GM23338 (cell line): ENCODE data around the gene ZNF451. TPM values are rescaled to one million over a fixed set of nuclear protein-coding genes. Genes with fewer than 3 reads are reported as not detected.

Experiments
- ATAC-seq: fragments of 200-7000 bp; cut with Tn5 transposase; 3 replicates; pipeline ENCODE4 v1.9.1; 2020
- DNase-seq: peaks from one replicate; pipeline ENCODE4 v3.0.0-alpha.2; 2015; ENCODE audit warnings: low spot score
- H2AFZ ChIP-seq: fragments of 200-600 bp; sonication (generic); 2 replicates; pipeline ENCODE4 v1.8.0; 2016; ENCODE audit warnings: antibody characterized with exemption, mild to moderate bottlenecking, moderate library complexity
- H3F3A ChIP-seq: fragments of 200-600 bp; sonication (generic); replicated peaks from 2 replicates; pipeline ENCODE4 v1.8.0; 2017; ENCODE audit warnings: antibody characterized with exemption, mixed run types, low read depth
- H3K27ac ChIP-seq: fragments of 200-600 bp; sonication (generic); 2 replicates; pipeline ENCODE4 v1.6.1; 2016; ENCODE audit warnings: low read depth
- H3K27me3 ChIP-seq: fragments of 200-600 bp; sonication (generic); 2 replicates; pipeline ENCODE4 v1.8.0; 2016; ENCODE audit warnings: mild to moderate bottlenecking, mixed run types, moderate library complexity; ENCODE audit not compliant: insufficient read depth
- H3K36me3 ChIP-seq: fragments of 200-600 bp; sonication (generic); 2 replicates; pipeline ENCODE4 v1.8.0; 2016; ENCODE audit warnings: mild to moderate bottlenecking; ENCODE audit not compliant: insufficient read depth
- H3K4me1 ChIP-seq: fragments of 200-600 bp; sonication (generic); 2 replicates; pipeline ENCODE4 v1.8.0; 2016; ENCODE audit warnings: mild to moderate bottlenecking, moderate library complexity; ENCODE audit not compliant: insufficient read depth
- H3K4me2 ChIP-seq: fragments of 200-600 bp; sonication (generic); 2 replicates; pipeline ENCODE4 v1.7.1; 2017; ENCODE audit warnings: mixed run types
- H3K4me3 ChIP-seq: fragments of 200-600 bp; sonication (generic); 2 replicates; pipeline ENCODE4 v1.6.1; 2016; ENCODE audit warnings: mixed run types
- H3K79me2 ChIP-seq: fragments of 200-600 bp; sonication (generic); replicated peaks from 2 replicates; pipeline ENCODE4 v1.8.0; 2017; ENCODE audit warnings: mild to moderate bottlenecking; ENCODE audit not compliant: insufficient read depth
- H3K9me2 ChIP-seq: fragments of 200-600 bp; sonication (generic); 2 replicates; pipeline ENCODE4 v1.8.0; 2017; ENCODE audit not compliant: insufficient read depth
- H4K20me1 ChIP-seq: fragments of 200-600 bp; sonication (generic); replicated peaks from 2 replicates; pipeline ENCODE4 v1.8.0; 2017; ENCODE audit warnings: mild to moderate bottlenecking; ENCODE audit not compliant: insufficient read depth
- H3K27ac Mint-ChIP-seq: 2 replicates; pipeline ENCODE4 v1.8.0; 2020; ENCODE audit warnings: inconsistent platforms, mild to moderate bottlenecking, moderate library complexity, mixed read lengths
- H3K27me3 Mint-ChIP-seq: 3 replicates; pipeline ENCODE4 v1.8.0; 2022; ENCODE audit warnings: low read depth, mild to moderate bottlenecking, moderate library complexity, mixed read lengths, inconsistent platforms; ENCODE audit not compliant: insufficient read depth, poor library complexity
- H3K36me3 Mint-ChIP-seq: 3 replicates; pipeline ENCODE4 v1.8.0; 2021; ENCODE audit warnings: low read depth, mild to moderate bottlenecking, inconsistent platforms, moderate library complexity, mixed read lengths
- H3K4me1 Mint-ChIP-seq: 3 replicates; pipeline ENCODE4 v1.8.0; 2020; ENCODE audit warnings: mild to moderate bottlenecking, inconsistent platforms, mixed read lengths
- H3K4me3 Mint-ChIP-seq: 3 replicates; pipeline ENCODE4 v1.8.0; 2021; ENCODE audit warnings: moderate library complexity, mild to moderate bottlenecking, inconsistent platforms, mixed read lengths
- H3K9me3 Mint-ChIP-seq: 3 replicates; pipeline ENCODE4 v1.8.0; 2020; ENCODE audit warnings: moderate library complexity, mild to moderate bottlenecking, inconsistent platforms, mixed read lengths
- CREB1 ChIP-seq: fragments of 250-450 bp; sonication (Bioruptor Pico); IDR thresholded peaks from 2 replicates; pipeline ENCODE4 v1.5.0; 2020; ENCODE audit warnings: low read depth, mild to moderate bottlenecking, moderate library complexity
- EZH2 ChIP-seq: fragments of 200-600 bp; sonication (generic); IDR thresholded peaks from one replicate; pipeline ENCODE4 v1.8.0; 2017; ENCODE audit warnings: antibody characterized with exemption, mild to moderate bottlenecking, low read depth; ENCODE audit not compliant: unreplicated experiment
- EZH2phosphoT487 ChIP-seq: fragments of 200-600 bp; sonication (generic); IDR thresholded peaks from one replicate; pipeline ENCODE4 v1.8.1; 2018; ENCODE audit warnings: antibody characterized with exemption; ENCODE audit not compliant: unreplicated experiment
- JUNB ChIP-seq: IDR thresholded peaks from one replicate; pipeline ENCODE4 v1.6.1; 2016; ENCODE audit warnings: antibody characterized with exemption; ENCODE audit not compliant: unreplicated experiment
- NANOG ChIP-seq: IDR thresholded peaks from 2 replicates; pipeline ENCODE4 v1.6.1; 2016; ENCODE audit warnings: antibody characterized with exemption, borderline replicate concordance
- POLR2AphosphoS5 ChIP-seq: IDR thresholded peaks from 2 replicates; pipeline ENCODE4 v1.6.1; 2016; ENCODE audit warnings: antibody characterized with exemption, low read depth
- REST ChIP-seq: IDR thresholded peaks from one replicate; pipeline ENCODE4 v1.6.1; 2018; ENCODE audit warnings: antibody characterized with exemption; ENCODE audit not compliant: unreplicated experiment
- STAT1 ChIP-seq: IDR thresholded peaks from one replicate; pipeline ENCODE4 v1.6.1; 2016; ENCODE audit warnings: antibody characterized with exemption; ENCODE audit not compliant: unreplicated experiment
- ZNF114 ChIP-seq: fragments of 250-450 bp; sonication (Bioruptor Pico); IDR thresholded peaks from 2 replicates; pipeline ENCODE4 v1.5.0; 2020; ENCODE audit warnings: mild to moderate bottlenecking, moderate library complexity
- ZNF331 ChIP-seq: fragments of 250-450 bp; sonication (Bioruptor Pico); IDR thresholded peaks from 2 replicates; pipeline ENCODE4 v1.5.0; 2020; ENCODE audit warnings: low read depth, mild to moderate bottlenecking, moderate library complexity
- polyA plus RNA-seq: library from polyadenylated mRNA; unstranded; fragments of >200 nt; fragmentation: Nextera tagmentation; extraction: Ambion mirVana; gene quantifications from 2 replicates; pipeline ENCODE4 v1.2.1, GENCODE V29; 2016
- total RNA-seq: library from RNA; depleted of rRNA; stranded (reverse); fragments of >200 nt; shearing (Covaris generic); gene quantifications from 2 replicates; pipeline ENCODE4 v1.2.3, GENCODE V29; 2014
- TF ChIP-seq, protein P1 (sequence below), 2 experiments: fragments of 200-600 bp in 1 of 2; sonication (generic) in 1 of 2; conservative IDR thresholded peaks; 2 replicates each; pipeline versions ENCODE4 v1.5.1 to v1.6.1; 2016 to 2017; ENCODE audit warnings: antibody characterized with exemption in 2 of 2, low read depth in 2 of 2, mild to moderate bottlenecking in 2 of 2, moderate library complexity in 1 of 2
- TF ChIP-seq, protein P2 (sequence below): IDR thresholded peaks from 2 replicates; pipeline ENCODE4 v1.6.1; 2016; ENCODE audit warnings: antibody characterized with exemption
- TF ChIP-seq, protein P3 (sequence below): fragments of 250-450 bp; sonication (Bioruptor Pico); IDR thresholded peaks from 2 replicates; pipeline ENCODE4 v1.5.0; 2020; ENCODE audit warnings: mild to moderate bottlenecking, moderate library complexity

The ZNF451 gene
- total and polyA plus RNA-seq, 2 experiments from 2014 or later, result 44.8 to 54.1 TPM

GRCh38 chr6:57086843-57087242, 3.1 kb upstream of the ZNF451 start:
- Mint-ChIP-seq H3K9me3 (no peaks in the 10 kb centered on the region), H3K27ac (no peak overlapping the region), H3K4me1 (peaks cover 21% of the 10 kb centered on the region), H3K4me3 (no peak overlapping the region), H3K36me3 (peaks cover 6% of the 10 kb centered on the region), H3K27me3 (peaks cover 3% of the 10 kb centered on the region)
- Histone ChIP-seq H3K27me3 (no peaks in the 10 kb centered on the region), H3K4me1 (peaks cover 9% of the 10 kb centered on the region; the same call in 1 of the 2 replicates), H3K4me3 (no peak overlapping the region), H3K36me3 (no peaks in the 10 kb centered on the region), H3F3A (no peaks in the 10 kb centered on the region), H3K4me2 (no peak overlapping the region), H2AFZ (no peak overlapping the region), H3K9me2 (no peaks in the 10 kb centered on the region), H4K20me1 (no peaks in the 10 kb centered on the region; the same call in 1 of the 2 replicates), H3K79me2 (peaks cover 6% of the 10 kb centered on the region), H3K27ac (no peak overlapping the region)
- DNase-seq (no peak), ATAC-seq (no peak)
- TF ChIP-seq JUNB (no peak), EZH2 (no peak), POLR2AphosphoS5 (no peak), EZH2phosphoT487 (no peak), NANOG (no peak), REST (no peak), ZNF114 (CRISPR knock-in tag) (no peak), STAT1 (no peak), CREB1 (CRISPR knock-in tag) (no peak), ZNF331 (no peak)
- TF ChIP-seq, protein P1, sequence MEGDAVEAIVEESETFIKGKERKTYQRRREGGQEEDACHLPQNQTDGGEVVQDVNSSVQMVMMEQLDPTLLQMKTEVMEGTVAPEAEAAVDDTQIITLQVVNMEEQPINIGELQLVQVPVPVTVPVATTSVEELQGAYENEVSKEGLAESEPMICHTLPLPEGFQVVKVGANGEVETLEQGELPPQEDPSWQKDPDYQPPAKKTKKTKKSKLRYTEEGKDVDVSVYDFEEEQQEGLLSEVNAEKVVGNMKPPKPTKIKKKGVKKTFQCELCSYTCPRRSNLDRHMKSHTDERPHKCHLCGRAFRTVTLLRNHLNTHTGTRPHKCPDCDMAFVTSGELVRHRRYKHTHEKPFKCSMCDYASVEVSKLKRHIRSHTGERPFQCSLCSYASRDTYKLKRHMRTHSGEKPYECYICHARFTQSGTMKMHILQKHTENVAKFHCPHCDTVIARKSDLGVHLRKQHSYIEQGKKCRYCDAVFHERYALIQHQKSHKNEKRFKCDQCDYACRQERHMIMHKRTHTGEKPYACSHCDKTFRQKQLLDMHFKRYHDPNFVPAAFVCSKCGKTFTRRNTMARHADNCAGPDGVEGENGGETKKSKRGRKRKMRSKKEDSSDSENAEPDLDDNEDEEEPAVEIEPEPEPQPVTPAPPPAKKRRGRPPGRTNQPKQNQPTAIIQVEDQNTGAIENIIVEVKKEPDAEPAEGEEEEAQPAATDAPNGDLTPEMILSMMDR (conservative IDR thresholded peaks at IDR 0.05; ENCODE audit: low read depth in 2 of 2), result no peak
- TF ChIP-seq, protein P2, sequence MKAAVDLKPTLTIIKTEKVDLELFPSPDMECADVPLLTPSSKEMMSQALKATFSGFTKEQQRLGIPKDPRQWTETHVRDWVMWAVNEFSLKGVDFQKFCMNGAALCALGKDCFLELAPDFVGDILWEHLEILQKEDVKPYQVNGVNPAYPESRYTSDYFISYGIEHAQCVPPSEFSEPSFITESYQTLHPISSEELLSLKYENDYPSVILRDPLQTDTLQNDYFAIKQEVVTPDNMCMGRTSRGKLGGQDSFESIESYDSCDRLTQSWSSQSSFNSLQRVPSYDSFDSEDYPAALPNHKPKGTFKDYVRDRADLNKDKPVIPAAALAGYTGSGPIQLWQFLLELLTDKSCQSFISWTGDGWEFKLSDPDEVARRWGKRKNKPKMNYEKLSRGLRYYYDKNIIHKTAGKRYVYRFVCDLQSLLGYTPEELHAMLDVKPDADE, result no peak
- TF ChIP-seq, protein P3, sequence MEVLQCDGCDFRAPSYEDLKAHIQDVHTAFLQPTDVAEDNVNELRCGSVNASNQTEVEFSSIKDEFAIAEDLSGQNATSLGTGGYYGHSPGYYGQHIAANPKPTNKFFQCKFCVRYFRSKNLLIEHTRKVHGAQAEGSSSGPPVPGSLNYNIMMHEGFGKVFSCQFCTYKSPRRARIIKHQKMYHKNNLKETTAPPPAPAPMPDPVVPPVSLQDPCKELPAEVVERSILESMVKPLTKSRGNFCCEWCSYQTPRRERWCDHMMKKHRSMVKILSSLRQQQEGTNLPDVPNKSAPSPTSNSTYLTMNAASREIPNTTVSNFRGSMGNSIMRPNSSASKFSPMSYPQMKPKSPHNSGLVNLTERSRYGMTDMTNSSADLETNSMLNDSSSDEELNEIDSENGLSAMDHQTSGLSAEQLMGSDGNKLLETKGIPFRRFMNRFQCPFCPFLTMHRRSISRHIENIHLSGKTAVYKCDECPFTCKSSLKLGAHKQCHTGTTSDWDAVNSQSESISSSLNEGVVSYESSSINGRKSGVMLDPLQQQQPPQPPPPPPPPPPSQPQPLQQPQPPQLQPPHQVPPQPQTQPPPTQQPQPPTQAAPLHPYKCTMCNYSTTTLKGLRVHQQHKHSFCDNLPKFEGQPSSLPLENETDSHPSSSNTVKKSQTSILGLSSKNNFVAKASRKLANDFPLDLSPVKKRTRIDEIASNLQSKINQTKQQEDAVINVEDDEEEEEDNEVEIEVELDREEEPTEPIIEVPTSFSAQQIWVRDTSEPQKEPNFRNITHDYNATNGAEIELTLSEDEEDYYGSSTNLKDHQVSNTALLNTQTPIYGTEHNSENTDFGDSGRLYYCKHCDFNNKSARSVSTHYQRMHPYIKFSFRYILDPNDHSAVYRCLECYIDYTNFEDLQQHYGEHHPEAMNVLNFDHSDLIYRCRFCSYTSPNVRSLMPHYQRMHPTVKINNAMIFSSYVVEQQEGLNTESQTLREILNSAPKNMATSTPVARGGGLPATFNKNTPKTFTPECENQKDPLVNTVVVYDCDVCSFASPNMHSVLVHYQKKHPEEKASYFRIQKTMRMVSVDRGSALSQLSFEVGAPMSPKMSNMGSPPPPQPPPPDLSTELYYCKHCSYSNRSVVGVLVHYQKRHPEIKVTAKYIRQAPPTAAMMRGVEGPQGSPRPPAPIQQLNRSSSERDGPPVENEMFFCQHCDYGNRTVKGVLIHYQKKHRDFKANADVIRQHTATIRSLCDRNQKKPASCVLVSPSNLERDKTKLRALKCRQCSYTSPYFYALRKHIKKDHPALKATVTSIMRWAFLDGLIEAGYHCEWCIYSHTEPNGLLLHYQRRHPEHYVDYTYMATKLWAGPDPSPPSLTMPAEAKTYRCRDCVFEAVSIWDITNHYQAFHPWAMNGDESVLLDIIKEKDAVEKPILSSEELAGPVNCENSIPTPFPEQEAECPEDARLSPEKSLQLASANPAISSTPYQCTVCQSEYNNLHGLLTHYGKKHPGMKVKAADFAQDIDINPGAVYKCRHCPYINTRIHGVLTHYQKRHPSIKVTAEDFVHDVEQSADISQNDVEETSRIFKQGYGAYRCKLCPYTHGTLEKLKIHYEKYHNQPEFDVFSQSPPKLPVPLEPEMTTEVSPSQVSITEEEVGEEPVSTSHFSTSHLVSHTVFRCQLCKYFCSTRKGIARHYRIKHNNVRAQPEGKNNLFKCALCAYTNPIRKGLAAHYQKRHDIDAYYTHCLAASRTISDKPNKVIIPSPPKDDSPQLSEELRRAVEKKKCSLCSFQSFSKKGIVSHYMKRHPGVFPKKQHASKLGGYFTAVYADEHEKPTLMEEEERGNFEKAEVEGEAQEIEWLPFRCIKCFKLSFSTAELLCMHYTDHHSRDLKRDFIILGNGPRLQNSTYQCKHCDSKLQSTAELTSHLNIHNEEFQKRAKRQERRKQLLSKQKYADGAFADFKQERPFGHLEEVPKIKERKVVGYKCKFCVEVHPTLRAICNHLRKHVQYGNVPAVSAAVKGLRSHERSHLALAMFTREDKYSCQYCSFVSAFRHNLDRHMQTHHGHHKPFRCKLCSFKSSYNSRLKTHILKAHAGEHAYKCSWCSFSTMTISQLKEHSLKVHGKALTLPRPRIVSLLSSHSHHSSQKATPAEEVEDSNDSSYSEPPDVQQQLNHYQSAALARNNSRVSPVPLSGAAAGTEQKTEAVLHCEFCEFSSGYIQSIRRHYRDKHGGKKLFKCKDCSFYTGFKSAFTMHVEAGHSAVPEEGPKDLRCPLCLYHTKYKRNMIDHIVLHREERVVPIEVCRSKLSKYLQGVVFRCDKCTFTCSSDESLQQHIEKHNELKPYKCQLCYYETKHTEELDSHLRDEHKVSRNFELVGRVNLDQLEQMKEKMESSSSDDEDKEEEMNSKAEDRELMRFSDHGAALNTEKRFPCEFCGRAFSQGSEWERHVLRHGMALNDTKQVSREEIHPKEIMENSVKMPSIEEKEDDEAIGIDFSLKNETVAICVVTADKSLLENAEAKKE (CRISPR knock-in tag), result no peak
